ENCODE data around the gene GPR75. TPM values are rescaled to one million over a fixed set of nuclear protein-coding genes. Genes with fewer than 3 reads are reported as not detected.
A peak's percentile ranks its signal among the peaks of the same experiment; 100 is the strongest.

The GPR75 gene
- total and polyA plus RNA-seq, 4 donors = 0.71 to 2.8 (median 1.1) TPM

DNA sequence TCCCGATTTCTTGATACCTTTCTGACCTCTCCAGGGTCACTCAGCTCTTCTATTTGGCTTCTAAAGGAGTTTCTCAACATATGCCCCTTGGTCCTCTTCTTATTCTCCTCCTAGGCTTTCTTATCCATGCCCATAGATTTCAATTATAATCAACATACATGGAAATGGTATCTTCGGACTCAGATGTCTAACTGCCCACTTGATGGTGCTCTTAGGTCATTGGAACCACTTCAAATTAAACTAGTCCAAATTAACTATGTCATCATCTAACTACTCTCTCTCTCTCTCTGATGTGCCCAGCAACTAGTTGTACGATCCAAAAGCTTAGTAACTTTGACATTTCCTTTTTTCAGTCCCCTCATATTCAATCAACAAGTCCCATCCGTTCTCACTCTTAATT, 43.2 kb upstream of the GPR75 start:
- Histone ChIP-seq H3K36me3 (ENCODE audit: control insufficient read depth in 4 of 4, insufficient read depth in 4 of 4, low read length in 4 of 4) (peaks cover 19 to 37% (median 29%) of the 10 kb centered on the region in 4 donors), H3K27ac (ENCODE audit: low read depth in 1 of 2, low read length in 1 of 2) (no peak overlapping the region), H3K4me3 (no peak overlapping the region), H3K9me3 (ENCODE audit: control insufficient read depth in 4 of 4, insufficient read depth in 3 of 4, low read length in 3 of 4) (no peaks in the 10 kb centered on the region), H3K9ac (ENCODE audit: insufficient read depth in 1 of 2, low read length in 2 of 2) (no peak overlapping the region), H3K27me3 (ENCODE audit: control insufficient read depth in 3 of 3, insufficient read depth in 3 of 3, low read length in 2 of 3) (no peaks in the 10 kb centered on the region), H3K4me1 (ENCODE audit: control insufficient read depth in 5 of 5, insufficient read depth in 5 of 5, low read length in 5 of 5) (no peaks in the 10 kb centered on the region)
- 73 to 95% methylated on average over 4 of the region's 4 CpGs for WGBS, 2 donors
- ATAC-seq (ENCODE audit: insufficient read depth, low FRiP score) = no peak
- TF ChIP-seq, protein P1, sequence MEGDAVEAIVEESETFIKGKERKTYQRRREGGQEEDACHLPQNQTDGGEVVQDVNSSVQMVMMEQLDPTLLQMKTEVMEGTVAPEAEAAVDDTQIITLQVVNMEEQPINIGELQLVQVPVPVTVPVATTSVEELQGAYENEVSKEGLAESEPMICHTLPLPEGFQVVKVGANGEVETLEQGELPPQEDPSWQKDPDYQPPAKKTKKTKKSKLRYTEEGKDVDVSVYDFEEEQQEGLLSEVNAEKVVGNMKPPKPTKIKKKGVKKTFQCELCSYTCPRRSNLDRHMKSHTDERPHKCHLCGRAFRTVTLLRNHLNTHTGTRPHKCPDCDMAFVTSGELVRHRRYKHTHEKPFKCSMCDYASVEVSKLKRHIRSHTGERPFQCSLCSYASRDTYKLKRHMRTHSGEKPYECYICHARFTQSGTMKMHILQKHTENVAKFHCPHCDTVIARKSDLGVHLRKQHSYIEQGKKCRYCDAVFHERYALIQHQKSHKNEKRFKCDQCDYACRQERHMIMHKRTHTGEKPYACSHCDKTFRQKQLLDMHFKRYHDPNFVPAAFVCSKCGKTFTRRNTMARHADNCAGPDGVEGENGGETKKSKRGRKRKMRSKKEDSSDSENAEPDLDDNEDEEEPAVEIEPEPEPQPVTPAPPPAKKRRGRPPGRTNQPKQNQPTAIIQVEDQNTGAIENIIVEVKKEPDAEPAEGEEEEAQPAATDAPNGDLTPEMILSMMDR (IDR thresholded peaks at IDR 0.05; ENCODE audit: control extremely low read depth, extremely low read depth) = no peak
- DNase-seq = peak in 1 of 3 donors; percentile 0

DNA sequence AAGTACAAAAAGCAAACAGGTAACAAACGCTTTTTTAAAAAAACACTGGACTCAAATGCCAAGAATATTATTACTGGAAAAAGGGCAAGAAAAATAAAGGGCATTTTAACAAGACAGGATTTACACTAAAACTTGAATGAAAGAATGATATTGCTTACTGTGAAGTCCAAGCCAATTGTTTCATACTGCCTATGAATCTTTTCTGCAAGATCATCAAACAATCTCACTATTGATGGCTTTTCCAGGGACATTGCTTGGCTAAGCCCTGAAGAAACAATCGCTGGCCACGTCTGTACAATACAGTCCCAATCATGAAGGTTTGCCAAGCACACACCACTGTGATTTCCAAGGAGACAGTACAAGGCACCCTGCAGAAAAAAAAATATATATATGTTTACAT, 41.4 kb upstream of the GPR75 start:
- H3K36me3 ChIP-seq (ENCODE audit: control insufficient read depth in 4 of 4, insufficient read depth in 4 of 4, low read length in 4 of 4) = peaks cover 5 to 31% (median 26%) of the 10 kb centered on the region in 4 donors

DNA sequence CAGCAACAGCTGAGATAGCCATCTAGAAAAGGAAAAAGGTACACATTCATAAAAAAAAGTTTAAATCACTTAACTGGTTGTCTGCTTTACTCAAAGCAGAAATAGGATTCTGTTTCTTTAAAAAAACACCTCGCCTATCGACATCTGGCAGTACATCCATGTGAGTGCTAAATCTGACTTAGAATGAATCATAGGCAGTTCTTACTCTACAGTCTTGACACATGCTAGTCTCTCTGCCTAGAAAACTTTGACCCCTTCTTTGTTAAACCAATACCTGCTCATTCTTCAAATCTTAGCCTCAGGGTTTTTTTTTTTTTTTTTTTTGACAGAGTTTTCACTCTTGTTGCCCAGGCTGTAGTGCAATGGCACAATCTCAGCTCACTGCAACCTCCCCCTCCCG, 37.1 kb upstream of the GPR75 start:
- no peaks in the 10 kb centered on the region for H3K4me1 ChIP-seq (ENCODE audit: control insufficient read depth in 5 of 5, insufficient read depth in 5 of 5, low read length in 5 of 5)
- no peak overlapping the region for H3K4me3 ChIP-seq
- H3K9me3 ChIP-seq (ENCODE audit: control insufficient read depth in 4 of 4, insufficient read depth in 3 of 4, low read length in 3 of 4) = no peaks in the 10 kb centered on the region
- TF ChIP-seq, protein P1 (IDR thresholded peaks at IDR 0.05; ENCODE audit: control extremely low read depth, extremely low read depth) = no peak
- ATAC-seq (ENCODE audit: insufficient read depth, low FRiP score) = no peak
- H3K27ac ChIP-seq (ENCODE audit: low read depth in 1 of 2, low read length in 1 of 2) = peak overlapping the region in 1 of 2 donors; percentile 67
- DNase-seq = no peak
- H3K27me3 ChIP-seq (ENCODE audit: control insufficient read depth in 3 of 3, insufficient read depth in 3 of 3, low read length in 2 of 3) = no peaks in the 10 kb centered on the region
- WGBS, 2 donors = 84 to 90% methylated on average over 3 of the region's 3 CpGs
- H3K36me3 ChIP-seq (ENCODE audit: control insufficient read depth in 4 of 4, insufficient read depth in 4 of 4, low read length in 4 of 4) = peaks cover 10 to 29% (median 21%) of the 10 kb centered on the region in 4 donors
- H3K9ac ChIP-seq (ENCODE audit: insufficient read depth in 1 of 2, low read length in 2 of 2) = no peak overlapping the region

More for the DNA sequence above, 41.4 kb upstream of the GPR75 start:
- Histone ChIP-seq H3K9me3 (ENCODE audit: control insufficient read depth in 4 of 4, insufficient read depth in 3 of 4, low read length in 3 of 4) (no peaks in the 10 kb centered on the region), H3K27ac (ENCODE audit: low read depth in 1 of 2, low read length in 1 of 2) (no peak overlapping the region), H3K9ac (ENCODE audit: insufficient read depth in 1 of 2, low read length in 2 of 2) (no peak overlapping the region), H3K4me3 (no peak overlapping the region), H3K4me1 (ENCODE audit: control insufficient read depth in 5 of 5, insufficient read depth in 5 of 5, low read length in 5 of 5) (no peaks in the 10 kb centered on the region), H3K27me3 (ENCODE audit: control insufficient read depth in 3 of 3, insufficient read depth in 3 of 3, low read length in 2 of 3) (no peaks in the 10 kb centered on the region)
- ATAC-seq (ENCODE audit: insufficient read depth, low FRiP score) (no peak), DNase-seq (no peak)
- WGBS, 2 donors = 95 to 98% methylated on average over 3 of the region's 3 CpGs
- TF ChIP-seq, protein P1 (IDR thresholded peaks at IDR 0.05; ENCODE audit: control extremely low read depth, extremely low read depth) = no peak
